Germinal center (tissue), 1 donor: Measurements from ENCODE around the gene KLHDC3.
"Not testable (repeated sequence)": the region's sequence is repeated elsewhere in the genome, so short reads cannot be mapped to it uniquely, and the experiment has no call there.

ENCODE experiments used
- DNase-seq: peaks from one replicate; pipeline ENCODE4 v3.0.0; 2012; ENCODE audit warnings: mixed read lengths, low spot score

KLHDC3 gene

GRCh38 chr6:43029120-43029519, 15.1 kb downstream of the KLHDC3 start:
- DNase-seq: no peak

GRCh38 chr6:43032326-43032725, 18.3 kb downstream of the KLHDC3 start:
- DNase-seq: no peak

GRCh38 chr6:43033496-43034189, 19.6 kb downstream of the KLHDC3 start:
- DNase-seq: no peak

GRCh38 chr6:43034190-43034525, 20.1 kb downstream of the KLHDC3 start:
- no peak for DNase-seq

GRCh38 chr6:43035495-43036194, 21.6 kb downstream of the KLHDC3 start:
- no peak for DNase-seq

GRCh38 chr6:43036712-43037111, 22.7 kb downstream of the KLHDC3 start:
- DNase-seq: no peak

GRCh38 chr6:43037197-43037596, 23.1 kb downstream of the KLHDC3 start:
- no peak for DNase-seq

GRCh38 chr6:43037706-43038105, 23.7 kb downstream of the KLHDC3 start:
- no peak for DNase-seq

- DNase-seq: no peak
Measured at GRCh38 chr6:43038727-43039126, 24.7 kb downstream of the KLHDC3 start.

- no peak for DNase-seq
Measured at GRCh38 chr6:43040542-43041257, 26.7 kb downstream of the KLHDC3 start.

- DNase-seq: not testable (repeated sequence)
Measured at GRCh38 chr6:43041475-43041874, 27.4 kb downstream of the KLHDC3 start.

GRCh38 chr6:43043310-43043709, 29.3 kb downstream of the KLHDC3 start:
- no peak for DNase-seq

- DNase-seq: no peak
Measured at GRCh38 chr6:43045371-43045930, 31.4 kb downstream of the KLHDC3 start.

GRCh38 chr6:43047998-43048397, 33.9 kb downstream of the KLHDC3 start:
- no peak for DNase-seq

GRCh38 chr6:43050981-43051380, 36.9 kb downstream of the KLHDC3 start:
- DNase-seq: no peak

- no peak for DNase-seq
Measured at GRCh38 chr6:43052225-43052841, 38.3 kb downstream of the KLHDC3 start.

GRCh38 chr6:43052842-43053544, 38.9 kb downstream of the KLHDC3 start:
- DNase-seq: no peak

- peak; percentile 95 for DNase-seq
Measured at GRCh38 chr6:43053545-43054205, 39.6 kb downstream of the KLHDC3 start, which contains the start of gene CUL7. Gene CUL7, minus strand, starts transcription at chr6:43053851. Its CDS starts 1,063 bp downstream, at chr6:43052788.

GRCh38 chr6:43054206-43054943, 40.3 kb downstream of the KLHDC3 start:
- no peak for DNase-seq

- DNase-seq: no peak
Measured at GRCh38 chr6:43055966-43056365, 41.9 kb downstream of the KLHDC3 start.
